GM12878 (cell line): ENCODE measurements around the gene PIP5KL1. TPM values are rescaled to one million over a fixed set of nuclear protein-coding genes. Genes with fewer than 3 reads are reported as not detected.

Source experiments
- ATAC-seq: fragments of 200-7000 bp; cut with Tn5 transposase; 3 replicates; pipeline ENCODE4 v1.9.1; 2020; ENCODE audit warnings: mild to moderate bottlenecking, moderate library complexity
- BruUV-seq: library from RNA; stranded (reverse); fragments of 400-500 nt; replicated peaks from 2 replicates; lab custom pipeline; 2021; lab: Mats Ljungman, UMichigan
- CTCF ChIA-PET: fragments of 300-600 bp; sonication (Branson Sonifier 250); formaldehyde crosslinking; extraction: SDS; loops from one replicate; lab custom pipeline; 2021; ENCODE audit warnings: inconsistent platforms; lab: Yijun Ruan, JAX
- POLR2A ChIA-PET: fragments of 350-600 bp; formaldehyde crosslinking; extraction: SDS; loops from one replicate; lab custom pipeline; 2021; ENCODE audit warnings: inconsistent platforms; lab: Charles Lee
- RAD21 ChIA-PET: fragments of 300-600 bp; sonication (Branson Sonifier 250); formaldehyde crosslinking; loops from one replicate; lab custom pipeline; 2023; ENCODE audit warnings: antibody characterized with exemption; ENCODE audit not compliant: unreplicated experiment; lab: Charles Lee
- SMC1A ChIA-PET: fragments of 300-600 bp; sonication (Branson Sonifier 250); formaldehyde crosslinking; loops from one replicate; lab custom pipeline; 2023; ENCODE audit not compliant: unreplicated experiment, uncharacterized antibody; lab: Charles Lee
- DNase-seq: peaks from one replicate; pipeline ENCODE4 v3.0.0-alpha.2; 2011; ENCODE audit warnings: low read depth, low spot score
- FAIRE-seq: peaks from 3 replicates; lab custom pipeline; 2011; peaks lifted over from hg19 to GRCh38; lab: Jason Lieb, UNC
- H2AFZ ChIP-seq: 2 replicates; pipeline ENCODE4 v1.6.0; 2011; ENCODE audit warnings: low read depth, low read length, control low read depth; ENCODE audit not compliant: control insufficient read depth
- H3K27ac ChIP-seq: 2 replicates; pipeline ENCODE4 v1.5.1; 2011; ENCODE audit warnings: control low read depth; ENCODE audit not compliant: control insufficient read depth, insufficient read depth
- H3K27me3 ChIP-seq, 2 experiments: replicated peaks in 1 of 2; 2 replicates each; pipeline versions ENCODE4 v1.6.0 to v1.6.1; 2011; ENCODE audit warnings: low read length in 1 of 2; ENCODE audit not compliant: control insufficient read depth in 2 of 2, insufficient read depth in 2 of 2
- H3K36me3 ChIP-seq, 2 experiments: 2 replicates each; pipeline ENCODE4 v1.5.1; 2011; ENCODE audit warnings: low read length in 1 of 2; ENCODE audit not compliant: control insufficient read depth in 2 of 2, insufficient read depth in 2 of 2
- H3K4me1 ChIP-seq: 2 replicates; pipeline ENCODE4 v1.6.1; 2011; ENCODE audit warnings: mild to moderate bottlenecking, low read length, moderate library complexity, mixed read lengths; ENCODE audit not compliant: control insufficient read depth, insufficient read depth
- H3K4me2 ChIP-seq: 2 replicates; pipeline ENCODE4 v1.6.0; 2011; ENCODE audit warnings: control low read depth; ENCODE audit not compliant: control insufficient read depth, insufficient read depth
- H3K4me3 ChIP-seq: fragments of 200-600 bp; sonication (generic); 2 replicates; pipeline ENCODE4 v1.5.1; 2016
- H3K79me2 ChIP-seq: 2 replicates; pipeline ENCODE4 v1.6.0; 2011; ENCODE audit warnings: low read length; ENCODE audit not compliant: control insufficient read depth, insufficient read depth
- H3K9ac ChIP-seq: 2 replicates; pipeline ENCODE4 v1.8.0; 2011; ENCODE audit warnings: low read length, control low read depth, mixed read lengths; ENCODE audit not compliant: control insufficient read depth, insufficient read depth
- H3K9me3 ChIP-seq: replicated peaks from 3 replicates; pipeline ENCODE4 v1.5.1; 2011; ENCODE audit warnings: mild to moderate bottlenecking, low read length; ENCODE audit not compliant: control insufficient read depth, insufficient read depth
- H4K20me1 ChIP-seq: 2 replicates; pipeline ENCODE4 v1.6.0; 2011; ENCODE audit not compliant: control insufficient read depth, insufficient read depth
- CBX5 ChIP-seq: sonication (generic); IDR thresholded peaks from 2 replicates; pipeline ENCODE4 v1.6.1; 2016; ENCODE audit warnings: low read depth, moderate library complexity, mild to moderate bottlenecking, inconsistent platforms
- CHD1 ChIP-seq: IDR thresholded peaks from 2 replicates; pipeline ENCODE4 v1.6.1; 2012; ENCODE audit warnings: low read depth, low read length, improper control_type of control experiment
- DPF2 ChIP-seq: fragments of 450-650 bp; IDR thresholded peaks from 2 replicates; pipeline ENCODE4 v1.6.1; 2017; ENCODE audit warnings: mild to moderate bottlenecking
- FOXM1 ChIP-seq: IDR thresholded peaks from 2 replicates; pipeline ENCODE4 v1.6.1; 2012; ENCODE audit warnings: low read depth, mild to moderate bottlenecking, inconsistent platforms, low read length, moderate library complexity
- JUNB ChIP-seq: IDR thresholded peaks from 2 replicates; pipeline ENCODE4 v1.6.1; 2016; ENCODE audit warnings: antibody characterized with exemption, mild to moderate bottlenecking
- KAT2A ChIP-seq: conservative IDR thresholded peaks from 2 replicates; pipeline ENCODE4 v1.6.1; 2011; ENCODE audit warnings: low read depth, low read length; ENCODE audit not compliant: control insufficient read depth
- SMAD1 ChIP-seq: fragments of 450-650 bp; IDR thresholded peaks from 2 replicates; pipeline ENCODE4 v1.6.1; 2018; ENCODE audit warnings: mild to moderate bottlenecking, low read depth; ENCODE audit not compliant: partially characterized antibody
- TBL1XR1 ChIP-seq: IDR thresholded peaks from 2 replicates; pipeline ENCODE4 v1.6.1; 2012; ENCODE audit warnings: low read depth, low read length, improper control_type of control experiment
- TCF3 ChIP-seq: IDR thresholded peaks from 2 replicates; pipeline ENCODE4 v1.6.1; 2012; ENCODE audit warnings: low read depth, mild to moderate bottlenecking, low read length, borderline replicate concordance; ENCODE audit not compliant: insufficient read depth
- WRNIP1 ChIP-seq: IDR thresholded peaks from 2 replicates; pipeline ENCODE4 v1.6.1; 2011; ENCODE audit warnings: low read depth, low read length, improper control_type of control experiment, borderline replicate concordance
- ZNF24 ChIP-seq: fragments of 450-650 bp; IDR thresholded peaks from 2 replicates; pipeline ENCODE4 v1.6.1; 2017; ENCODE audit warnings: antibody characterized with exemption, mild to moderate bottlenecking
- WGBS: methylation state at CpG from one replicate; pipeline ENCODE4 v1.1.6; 2016; ENCODE audit warnings: low lambda C conversion rate; ENCODE audit not compliant: insufficient replicate concordance, insufficient coverage; ENCODE audit errors: missing lambda C conversion rate; 5-methylcytosine and 5-hydroxymethylcytosine counted together
- in situ Hi-C: fragments of 300-500 bp; cut with MboI; formaldehyde crosslinking; loops from 9 replicates; pipeline ENCODE4 v1.14.3; 2018; ENCODE audit warnings: mixed read lengths
- intact Hi-C: fragments of 100-400 bp; cut with micrococcal nuclease; formaldehyde crosslinking; loops from one replicate; pipeline ENCODE4 v1.14.2; 2022; ENCODE audit not compliant: unreplicated experiment
- polyA plus RNA-seq, 11 experiments: library from polyadenylated mRNA; depleted of rRNA in 4 of 11; unstranded in 6 of 11; stranded (reverse) in 5 of 11; fragments of >200 nt; fragmentation: Nextera tagmentation in 4 of 11; fragmentation: Illumina TruSeq in 1 of 11; extraction: Ambion mirVana in 4 of 11; extraction: Trizol in 1 of 11; gene quantifications; 1 replicate in 1 of 11; 2 replicates in 10 of 11; pipeline versions ENCODE4 v1.2.1 to v1.2.3, GENCODE V29; 2011 to 2016; ENCODE audit warnings: inconsistent platforms in 2 of 11, missing spikeins in 2 of 11, low read depth in 1 of 11
- total RNA-seq, 4 experiments: library from RNA; depleted of rRNA in 3 of 4; stranded (reverse); fragments of >200 nt in 3 of 4; fragmentation: Illumina TruSeq in 1 of 4; extraction: Trizol in 1 of 4; gene quantifications; 2 replicates each; pipeline versions ENCODE4 v1.2.1 to v1.2.3, GENCODE V29; 2013 to 2021
- TF ChIP-seq, protein P1 (sequence below): IDR thresholded peaks from 2 replicates; pipeline ENCODE4 v1.6.1; 2011; ENCODE audit warnings: borderline replicate concordance, low read depth, mild to moderate bottlenecking, moderate library complexity, mixed read lengths, low read length; ENCODE audit not compliant: insufficient read depth; ENCODE audit errors: extremely low read length
- TF ChIP-seq, protein P2 (sequence below): IDR thresholded peaks from 2 replicates; pipeline ENCODE4 v1.6.1; 2012; ENCODE audit warnings: low read length, inconsistent platforms

Gene PIP5KL1
- total and polyA plus RNA-seq, 10 of the 15 experiments (the other 5 are each of a cell fraction or from before 2014, with no cell fraction given), result 0.04 to 0.67 (median 0.43) TPM; not detected in 2

GRCh38 chr9:127941961-127942215, 11.3 kb upstream of the PIP5KL1 start:
- DNase-seq (no peak), FAIRE-seq (no peak)
- POLR2A ChIA-PET, result interaction anchor here (0.6 kb wide), 1 partner anchor 363 kb away, joined by 3 read pairs; no protein-coding TSS in a partner anchor

GRCh38 chr9:127941062-127941960, 10.7 kb upstream of the PIP5KL1 start:
- peaks cover 14% of the 10 kb centered on the region for H3K79me2 ChIP-seq
- SMC1A ChIA-PET, result interaction anchor here (1.2 to 7.2 kb wide), 3 partner anchors 35 to 184 kb away, joined by 3 to 84 read pairs (median 4); no protein-coding TSS in a partner anchor
- FAIRE-seq, result no peak

More at GRCh38 chr9:127941961-127942215, 11.3 kb upstream of the PIP5KL1 start:
- H3K4me3 ChIP-seq, result no peak overlapping the region
- intact Hi-C loops (no loop called here), in situ Hi-C loops (no loop called here)
- ChIA-PET CTCF (interaction anchor here (0.6 to 7.7 kb wide), 21 partner anchors 10 to 207 kb away, joined by 3 to 261 read pairs (median 5); partner anchors contain the start of genes EEIG1, NAIF1, PIP5KL1 and SLC25A25), SMC1A (interaction anchor here (1.2 to 7.2 kb wide), 3 partner anchors 35 to 183 kb away, joined by 3 to 84 read pairs (median 4); no protein-coding TSS in a partner anchor), RAD21 (interaction anchor here (0.9 to 5.0 kb wide), 2 partner anchors 13 to 94 kb away, joined by 3 to 83 read pairs; no protein-coding TSS in a partner anchor)
- H3K9me3 ChIP-seq, result no peaks in the 10 kb centered on the region
- H3K9ac ChIP-seq, result no peak overlapping the region
- H4K20me1 ChIP-seq, result no peaks in the 10 kb centered on the region
- WGBS, result 94% methylated on average over 3 of the region's 3 CpGs
- H3K4me1 ChIP-seq, result peaks cover 12% of the 10 kb centered on the region
- peaks cover 8% of the 10 kb centered on the region for H3K79me2 ChIP-seq
- peaks cover 0 to 11% of the 10 kb centered on the region in 2 experiments; a peak in 2 of 4 replicates for H3K36me3 ChIP-seq
- no peak overlapping the region for H3K27ac ChIP-seq
- ATAC-seq, result no peak
- no peaks in the 10 kb centered on the region for H3K27me3 ChIP-seq
- no peak overlapping the region for H2AFZ ChIP-seq
- TF ChIP-seq TCF3, result no peak
- no peak for TF ChIP-seq TBL1XR1
- TF ChIP-seq ZNF24, result no peak
- no peak overlapping the region for H3K4me2 ChIP-seq
- no TSS peak for BruUV-seq

More at GRCh38 chr9:127941062-127941960, 10.7 kb upstream of the PIP5KL1 start:
- WGBS, result 86% methylated on average over 17 of the region's 18 CpGs
- Histone ChIP-seq H3K27me3 (no peaks in the 10 kb centered on the region), H3K4me3 (no peak overlapping the region), H4K20me1 (no peaks in the 10 kb centered on the region), H3K9ac (no peak overlapping the region), H3K4me2 (no peak overlapping the region), H2AFZ (no peak overlapping the region), H3K9me3 (no peaks in the 10 kb centered on the region), H3K36me3 (peaks cover 0 to 11% of the 10 kb centered on the region in 2 experiments; a peak in 2 of 4 replicates), H3K4me1 (peaks cover 12% of the 10 kb centered on the region), H3K27ac (no peak overlapping the region)
- no TSS peak for BruUV-seq
- RAD21 ChIA-PET, result interaction anchor here (0.9 to 5.0 kb wide), 2 partner anchors 13 to 95 kb away, joined by 3 to 83 read pairs; no protein-coding TSS in a partner anchor
- POLR2A ChIA-PET, result interaction anchor here (0.6 to 0.7 kb wide), 2 partner anchors 24 to 364 kb away, joined by 3 read pairs; partner anchors contain the start of gene ST6GALNAC4
- intact Hi-C loops (no loop called here), in situ Hi-C loops (no loop called here)
- CTCF ChIA-PET, result interaction anchor here (0.6 to 7.7 kb wide), 20 partner anchors 9 to 185 kb away, joined by 3 to 261 read pairs (median 5); partner anchors contain the start of genes EEIG1, NAIF1, PIP5KL1 and SLC25A25
- TF ChIP-seq WRNIP1, result no peak
- no peak for TF ChIP-seq SMAD1
- TF ChIP-seq DPF2, result no peak
- TF ChIP-seq JUNB, result no peak
- no peak for TF ChIP-seq FOXM1
- TF ChIP-seq, protein P1, sequence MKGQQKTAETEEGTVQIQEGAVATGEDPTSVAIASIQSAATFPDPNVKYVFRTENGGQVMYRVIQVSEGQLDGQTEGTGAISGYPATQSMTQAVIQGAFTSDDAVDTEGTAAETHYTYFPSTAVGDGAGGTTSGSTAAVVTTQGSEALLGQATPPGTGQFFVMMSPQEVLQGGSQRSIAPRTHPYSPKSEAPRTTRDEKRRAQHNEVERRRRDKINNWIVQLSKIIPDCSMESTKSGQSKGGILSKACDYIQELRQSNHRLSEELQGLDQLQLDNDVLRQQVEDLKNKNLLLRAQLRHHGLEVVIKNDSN, result no peak
- TF ChIP-seq CBX5, result no peak
- no peak for TF ChIP-seq KAT2A
- no peak for TF ChIP-seq CHD1
- TF ChIP-seq, protein P2, sequence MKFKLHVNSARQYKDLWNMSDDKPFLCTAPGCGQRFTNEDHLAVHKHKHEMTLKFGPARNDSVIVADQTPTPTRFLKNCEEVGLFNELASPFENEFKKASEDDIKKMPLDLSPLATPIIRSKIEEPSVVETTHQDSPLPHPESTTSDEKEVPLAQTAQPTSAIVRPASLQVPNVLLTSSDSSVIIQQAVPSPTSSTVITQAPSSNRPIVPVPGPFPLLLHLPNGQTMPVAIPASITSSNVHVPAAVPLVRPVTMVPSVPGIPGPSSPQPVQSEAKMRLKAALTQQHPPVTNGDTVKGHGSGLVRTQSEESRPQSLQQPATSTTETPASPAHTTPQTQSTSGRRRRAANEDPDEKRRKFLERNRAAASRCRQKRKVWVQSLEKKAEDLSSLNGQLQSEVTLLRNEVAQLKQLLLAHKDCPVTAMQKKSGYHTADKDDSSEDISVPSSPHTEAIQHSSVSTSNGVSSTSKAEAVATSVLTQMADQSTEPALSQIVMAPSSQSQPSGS, result no peak
- ATAC-seq (no peak), DNase-seq (no peak)
